ENCODE results near the gene BRF1.

BRF1 gene

DNA sequence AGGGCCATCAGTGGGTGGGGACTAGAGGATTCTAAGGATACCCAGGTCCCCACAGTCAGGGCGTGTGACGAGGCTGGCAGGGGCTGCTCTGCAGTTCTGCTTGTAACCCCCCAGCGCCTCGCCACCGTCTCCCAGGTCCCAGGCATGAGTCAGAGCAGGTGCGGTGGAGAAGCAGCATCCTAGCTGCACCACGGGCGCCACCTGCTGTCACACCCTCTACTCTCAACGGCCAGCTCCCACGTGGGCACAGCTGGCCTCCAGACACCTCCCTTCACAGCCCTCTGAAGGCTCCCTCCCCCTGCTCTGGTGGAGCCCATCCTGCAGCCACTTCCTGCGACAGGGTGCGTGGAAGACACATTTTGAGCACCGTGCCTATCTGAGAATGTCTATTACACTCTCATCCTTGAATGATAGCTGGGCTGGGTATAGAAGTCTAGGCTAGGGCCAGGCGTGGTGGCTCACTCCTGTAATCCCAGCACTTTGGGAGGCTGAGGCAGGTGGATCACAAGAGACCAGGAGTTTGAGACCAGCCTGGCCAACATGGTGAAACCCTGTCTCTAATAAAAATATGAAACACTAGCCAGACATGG is 112.8 kb downstream of the BRF1 start:
- no peak for DNase-seq

DNA sequence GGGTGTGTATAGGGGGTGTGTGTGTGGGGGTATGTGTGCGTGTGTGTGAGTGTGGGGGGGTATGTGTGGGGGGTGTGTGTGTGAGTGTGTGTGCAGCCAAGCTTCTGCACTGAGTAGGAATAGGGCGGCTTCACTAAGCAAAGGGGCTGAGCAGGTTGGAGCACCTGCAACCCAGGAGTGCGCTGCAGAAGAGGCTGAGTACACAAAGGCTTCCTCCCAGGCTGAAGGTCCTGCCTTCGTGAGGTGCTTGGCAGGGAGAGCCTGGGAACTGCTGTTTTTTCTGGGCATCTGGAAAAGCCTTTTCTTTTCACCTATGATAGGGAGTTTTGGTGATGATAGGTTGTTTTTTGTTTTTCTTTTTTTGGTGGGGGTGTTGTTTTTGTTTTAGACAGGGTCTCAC is 113.7 kb downstream of the BRF1 start:
- no peak for DNase-seq

DNA sequence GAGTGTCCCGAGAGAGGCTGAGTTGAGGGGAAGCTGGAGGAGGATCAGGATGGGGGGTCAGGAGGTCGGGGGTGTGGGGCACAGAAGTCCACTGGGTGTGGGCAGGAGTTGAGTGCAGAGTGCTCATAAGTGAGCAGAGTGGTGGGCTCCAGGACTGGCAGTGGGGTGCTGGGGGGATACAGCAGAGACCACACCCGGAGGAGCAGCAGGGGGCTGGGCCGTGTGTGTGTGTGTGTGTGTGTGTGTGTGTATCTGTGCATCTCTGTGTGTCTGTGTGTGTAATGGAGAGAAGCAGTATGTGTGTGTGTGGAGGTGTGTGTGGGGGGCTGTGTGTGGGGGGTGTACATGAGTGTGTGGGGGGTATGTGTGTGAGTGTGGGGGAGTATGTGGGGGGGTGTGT is 114.8 kb downstream of the BRF1 start:
- DNase-seq, result no peak

DNA sequence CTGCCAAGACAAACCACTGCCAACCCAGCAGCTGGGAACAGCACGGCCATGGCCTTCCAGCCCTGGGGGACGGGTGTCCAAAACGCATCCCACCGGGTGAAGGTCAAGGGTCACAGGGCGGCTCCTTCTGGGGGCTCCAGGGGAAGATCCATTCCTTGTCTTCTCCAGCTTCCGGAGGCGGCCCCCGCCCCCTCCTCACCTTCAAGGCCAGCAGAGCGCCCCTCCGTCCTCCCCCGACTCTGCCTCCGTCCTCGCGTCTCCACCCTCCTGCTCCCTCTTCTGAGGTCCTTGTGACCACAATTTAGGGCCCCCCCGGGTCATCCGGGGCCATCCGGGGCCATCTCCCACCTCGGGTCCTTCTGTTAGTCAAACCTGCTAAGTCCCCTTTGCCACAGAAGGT is 115.8 kb downstream of the BRF1 start:
- no peak for DNase-seq

DNA sequence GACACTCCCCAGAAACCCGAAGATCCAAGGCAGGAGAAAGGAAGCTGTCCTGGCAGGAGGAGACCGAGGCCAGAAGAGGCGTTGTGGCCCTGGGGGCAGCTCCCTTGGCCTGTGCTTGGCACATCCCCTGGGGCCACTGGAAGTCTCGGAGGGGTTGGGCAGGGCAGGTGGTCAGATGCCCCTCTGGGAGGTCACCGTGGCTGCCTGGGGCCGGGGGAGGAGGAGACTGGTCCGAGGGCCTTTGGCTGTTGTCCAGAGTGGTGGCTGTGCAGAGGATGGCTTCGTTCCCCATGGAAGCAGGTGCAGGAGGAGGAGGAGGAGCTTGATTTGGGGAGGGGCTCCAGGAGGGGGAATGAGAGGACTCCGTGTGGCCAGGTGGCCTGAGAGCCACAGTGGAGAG is 116.3 kb downstream of the BRF1 start:
- DNase-seq, result no peak

DNA sequence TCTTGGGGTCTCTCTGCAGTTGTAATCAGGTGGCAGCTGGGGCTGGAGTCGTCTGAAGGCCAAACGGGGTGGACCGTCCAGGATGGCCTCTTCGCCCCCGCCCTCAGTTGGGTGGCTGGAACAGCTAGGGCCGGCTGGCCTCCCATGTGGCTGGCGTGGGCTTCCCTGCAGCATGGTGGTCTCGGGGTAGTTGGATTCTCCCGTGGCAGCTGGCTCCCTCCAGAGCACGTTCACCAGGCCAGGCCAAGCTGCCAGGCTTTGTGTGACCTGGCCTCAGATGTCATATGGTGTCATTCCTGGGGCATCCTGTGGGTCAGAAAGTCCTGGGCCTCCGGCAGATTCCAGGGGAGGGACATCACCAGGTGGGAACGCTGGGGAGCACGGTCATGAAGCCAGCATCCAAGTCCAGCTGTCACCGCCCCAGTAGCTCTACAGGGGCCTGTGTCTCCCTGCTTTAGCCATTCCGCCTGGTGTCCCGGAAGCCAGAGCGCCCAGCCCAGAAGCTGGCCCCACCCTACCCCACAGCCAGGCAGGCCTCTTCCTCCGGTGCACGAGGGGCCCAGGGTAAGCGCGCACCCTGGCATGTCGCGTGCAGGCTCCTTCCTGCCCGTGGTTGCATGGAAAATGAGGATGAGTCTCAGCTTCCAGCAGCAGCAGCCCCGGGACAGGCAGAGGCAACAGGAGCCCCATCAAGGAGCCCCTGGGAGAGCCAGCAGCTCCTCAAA is 118.3 kb downstream of the BRF1 start:
- no peak for DNase-seq

DNA sequence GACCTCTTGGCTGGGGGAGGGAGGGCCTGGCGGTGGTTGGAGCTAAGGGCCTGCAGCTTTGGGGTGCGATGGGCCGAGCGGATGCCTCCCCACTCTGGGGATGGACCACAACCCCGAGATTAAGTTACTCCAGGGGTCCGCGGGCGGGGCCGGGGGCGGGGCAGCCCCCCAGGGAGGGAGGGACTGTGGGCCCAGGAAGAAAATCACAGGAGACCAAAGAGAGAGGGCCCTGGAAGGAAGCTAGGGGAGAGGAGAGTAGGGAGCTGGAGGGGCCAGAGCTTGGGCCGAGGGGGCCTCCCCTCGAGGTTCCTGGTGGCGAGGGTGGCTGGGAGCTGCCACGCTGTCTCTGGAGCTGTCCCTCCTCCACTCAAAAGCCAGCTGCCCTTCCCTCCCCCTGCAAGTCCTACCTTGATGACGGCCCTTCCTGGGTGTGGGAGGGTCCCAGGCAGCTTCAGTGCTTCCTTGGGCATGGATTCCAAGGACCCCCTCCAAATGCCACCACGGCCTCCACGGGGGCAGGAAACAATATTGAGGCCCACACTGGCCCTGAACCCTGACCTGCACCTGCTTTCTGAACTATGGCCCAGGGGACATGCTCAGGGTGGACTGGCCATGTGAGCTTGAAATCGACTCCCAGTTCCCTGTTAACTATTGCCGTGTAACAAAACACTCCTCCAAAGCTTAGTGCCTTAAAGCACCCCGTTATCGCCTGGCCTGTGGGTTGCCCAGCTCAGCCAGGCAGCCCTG is 119.1 kb downstream of the BRF1 start:
- DNase-seq, result no peak

DNA sequence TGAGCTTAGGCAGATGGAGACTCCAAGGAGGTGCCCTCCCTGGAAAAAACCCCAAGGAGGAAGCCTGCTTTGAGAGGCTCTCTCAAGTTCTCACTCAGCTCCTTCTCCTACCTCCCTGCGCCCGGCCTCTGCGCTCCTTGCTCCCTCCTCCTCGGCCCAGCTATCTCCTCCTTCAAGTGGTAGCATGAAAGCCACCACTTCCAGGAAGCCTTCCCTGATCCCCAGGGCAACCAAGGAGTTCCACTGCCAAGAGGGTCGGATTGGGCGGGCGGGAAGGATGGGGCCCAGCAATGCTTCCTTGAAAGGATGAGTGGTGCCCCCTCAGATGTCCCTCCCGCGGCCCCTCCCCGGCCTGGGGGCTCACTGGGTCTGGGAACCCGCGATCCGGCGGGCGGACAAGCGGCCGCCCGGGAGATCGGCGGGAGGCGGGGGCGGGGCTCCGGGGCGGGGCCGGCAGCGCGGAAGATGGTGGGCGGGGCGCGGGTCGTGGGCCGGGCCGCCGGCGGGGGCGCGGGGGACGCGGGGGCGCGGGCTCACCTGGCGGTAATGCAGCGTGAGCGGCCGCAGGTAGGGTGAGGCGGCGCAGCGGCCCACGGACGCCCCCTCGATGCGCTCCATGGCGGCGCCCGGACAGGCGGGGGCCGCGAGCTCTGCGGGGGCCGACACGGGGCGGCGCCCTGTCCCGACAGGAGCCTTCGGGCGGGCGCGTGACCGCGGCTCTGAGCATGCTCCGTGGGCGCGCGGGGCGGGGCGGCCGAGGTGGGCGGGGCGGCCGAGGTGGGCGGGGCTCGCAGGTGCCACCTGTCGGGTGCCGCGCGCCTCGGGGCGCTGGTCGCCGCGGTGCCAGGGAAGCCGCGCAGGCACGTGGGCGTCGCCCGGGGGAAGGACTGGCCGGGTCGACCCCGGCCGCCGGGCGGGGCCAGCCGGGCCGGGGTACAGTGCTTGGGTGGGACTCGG is 119.9 kb downstream of the BRF1 start, which contains the start of gene NUDT14:
Gene NUDT14 (minus strand): TSS at position 721 of the 957 bp plus-strand sequence. CDS start 103 bp downstream, at position 618.
- DNase-seq, result peak; percentile 40

DNA sequence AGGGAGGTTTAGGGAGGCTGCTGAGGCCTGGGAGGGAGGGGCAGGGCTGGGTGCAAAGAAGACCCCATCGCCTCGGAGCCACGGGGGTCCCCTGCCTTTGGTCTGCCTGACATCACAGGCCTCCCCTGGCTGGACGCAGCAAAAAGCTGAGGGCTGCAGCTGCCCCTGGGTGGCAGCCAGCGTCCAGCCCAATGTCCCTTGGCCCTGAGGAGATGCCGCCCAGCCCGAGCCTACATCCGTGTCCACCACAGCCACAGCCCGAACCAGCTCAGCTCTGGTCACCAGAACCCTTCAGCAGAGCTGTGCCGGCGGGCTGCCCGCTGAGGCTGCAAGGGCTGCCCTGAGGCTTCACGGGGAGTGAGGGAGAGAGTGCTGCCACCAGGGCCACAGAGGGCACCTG is 121.6 kb downstream of the BRF1 start:
- DNase-seq, result no peak

DNA sequence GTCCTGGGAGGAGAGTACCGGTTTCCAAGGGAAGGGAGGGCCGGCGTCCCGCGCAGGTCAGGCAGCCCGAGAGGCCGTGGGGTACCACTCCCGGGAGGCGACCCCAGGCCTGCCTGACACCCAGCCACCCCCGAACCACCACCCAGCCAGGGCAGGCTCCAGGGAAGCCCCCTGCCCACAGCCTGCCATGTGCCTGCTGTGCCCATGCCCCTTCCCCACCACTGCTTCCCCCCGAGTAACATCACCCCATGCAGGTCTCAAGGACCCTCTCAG is 122.0 kb downstream of the BRF1 start:
- no peak for DNase-seq

DNA sequence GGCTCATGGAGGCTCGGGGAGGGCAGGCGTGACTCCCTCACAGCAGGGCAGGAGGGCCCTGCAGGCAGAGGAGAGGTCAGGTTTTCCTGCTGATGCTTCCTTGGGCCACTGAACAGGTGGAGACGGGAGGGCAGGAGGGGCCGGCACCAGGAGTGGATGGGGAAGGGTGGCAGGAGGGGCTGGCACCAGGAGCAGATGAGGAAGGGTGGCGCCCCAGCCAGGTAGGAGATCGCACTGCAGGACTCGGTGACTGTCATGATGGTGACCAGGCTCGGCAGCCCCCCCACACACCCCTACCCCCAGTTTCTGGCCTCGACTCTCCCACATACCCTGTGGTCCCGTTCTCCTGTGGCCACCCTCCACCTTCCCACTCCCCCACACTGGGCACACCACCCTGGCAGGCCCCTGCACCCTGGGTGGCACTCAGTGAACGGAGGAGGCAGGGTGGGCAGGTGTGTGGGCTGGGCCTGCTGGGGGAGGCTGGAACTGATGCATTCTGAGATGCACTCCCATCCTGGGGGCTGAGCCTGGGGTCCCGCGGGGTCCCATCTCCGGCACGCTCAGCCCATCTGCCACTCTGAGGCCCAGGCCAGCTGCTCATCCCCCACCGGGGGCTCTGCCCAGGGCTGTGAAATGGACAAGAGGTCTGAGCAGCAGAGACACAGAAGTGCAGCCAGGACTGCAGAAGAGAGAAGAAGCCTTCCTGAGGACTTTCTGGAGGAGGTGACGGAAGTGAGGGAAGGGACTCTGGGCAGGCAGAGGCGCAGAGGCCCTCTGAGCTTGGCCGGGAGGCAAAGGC is 122.5 kb downstream of the BRF1 start:
- DNase-seq, result no peak

DNA sequence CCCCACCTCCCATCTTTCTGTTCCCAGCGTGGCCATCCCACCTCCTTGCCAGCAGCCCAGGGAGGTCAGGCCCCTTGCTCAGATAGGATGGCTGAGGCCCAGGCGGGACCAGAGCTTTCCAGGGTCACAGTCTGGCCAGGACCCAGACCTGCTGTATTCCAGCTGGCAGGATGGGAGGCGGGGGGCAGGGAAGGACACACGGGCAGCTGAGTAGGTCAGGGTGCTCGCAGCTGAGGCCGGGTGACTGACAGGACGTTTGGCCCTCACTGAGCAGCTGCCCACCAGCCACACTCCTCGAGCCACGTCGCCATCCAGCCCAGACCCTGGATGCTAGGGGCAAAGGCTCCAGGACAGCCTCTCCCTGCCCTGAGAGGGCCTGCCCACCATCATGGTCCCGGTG is 123.7 kb downstream of the BRF1 start:
- no peak for DNase-seq

DNA sequence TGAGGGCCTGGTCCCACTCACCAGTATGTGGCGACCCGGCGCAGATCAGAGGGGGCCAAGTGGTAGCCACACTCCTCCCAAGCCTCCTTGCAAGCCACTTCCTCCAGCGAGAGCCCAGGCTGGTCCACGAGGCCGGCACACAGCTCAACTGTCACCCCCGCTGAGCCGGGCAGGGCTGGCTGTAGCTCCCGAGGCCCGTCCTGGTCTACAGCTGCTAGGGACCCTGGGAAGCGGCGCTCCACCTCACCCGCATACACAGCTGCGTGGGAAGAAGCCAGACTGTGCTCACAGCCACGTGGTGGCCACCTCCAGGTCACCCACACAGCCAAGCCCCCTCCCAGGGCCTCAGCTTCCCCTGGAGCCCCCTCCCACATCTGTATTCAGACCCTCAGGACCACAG is 124.3 kb downstream of the BRF1 start:
- no peak for DNase-seq

DNA sequence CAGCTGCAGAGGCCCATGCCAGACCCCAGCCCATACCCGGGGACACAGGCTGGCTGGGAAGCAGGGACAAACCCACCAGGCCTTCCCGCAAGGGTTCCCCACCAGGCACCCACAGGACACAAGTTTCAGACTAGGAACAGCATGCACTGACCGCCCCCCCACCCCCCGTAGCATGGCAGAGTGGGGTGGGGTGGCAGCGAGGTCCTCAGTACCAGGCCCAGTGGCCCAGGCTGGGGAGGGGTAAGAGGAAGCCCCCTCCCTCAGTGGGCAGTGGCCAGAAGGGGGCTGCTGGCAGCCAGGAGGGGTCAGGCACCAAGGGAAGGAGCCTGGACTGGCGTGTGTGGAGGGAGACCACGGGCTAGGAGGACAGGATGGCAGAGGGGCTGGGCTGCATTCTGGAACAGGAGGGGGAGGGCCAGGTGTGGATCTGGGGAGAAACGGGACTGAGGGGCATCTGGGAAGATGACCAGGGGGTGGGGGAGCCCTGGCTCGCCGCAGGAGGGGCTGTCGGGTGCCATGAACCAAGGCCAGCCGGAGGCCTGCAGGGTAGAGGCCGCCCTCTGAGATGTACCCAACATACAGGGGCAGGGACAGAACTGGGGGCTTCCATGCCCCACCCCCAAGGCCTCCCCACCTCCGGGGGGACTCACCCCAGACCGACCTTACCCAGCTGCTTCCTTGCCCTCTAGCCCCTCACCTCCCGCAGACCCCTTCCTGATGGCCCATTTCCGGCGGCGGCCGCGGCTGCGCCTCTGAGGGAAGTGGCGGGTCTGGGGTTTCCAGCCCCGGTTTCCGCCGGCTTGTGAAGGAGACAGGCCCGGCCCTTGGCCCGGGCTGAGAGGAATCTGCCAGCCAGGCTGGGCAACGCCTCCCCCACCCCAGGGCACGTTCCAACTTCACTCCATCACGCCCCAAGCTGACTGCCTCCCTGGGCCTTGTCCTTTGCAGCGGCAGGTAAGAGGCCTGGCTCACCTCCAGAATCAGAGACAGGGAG is 126.6 kb downstream of the BRF1 start:
- no peak for DNase-seq

DNA sequence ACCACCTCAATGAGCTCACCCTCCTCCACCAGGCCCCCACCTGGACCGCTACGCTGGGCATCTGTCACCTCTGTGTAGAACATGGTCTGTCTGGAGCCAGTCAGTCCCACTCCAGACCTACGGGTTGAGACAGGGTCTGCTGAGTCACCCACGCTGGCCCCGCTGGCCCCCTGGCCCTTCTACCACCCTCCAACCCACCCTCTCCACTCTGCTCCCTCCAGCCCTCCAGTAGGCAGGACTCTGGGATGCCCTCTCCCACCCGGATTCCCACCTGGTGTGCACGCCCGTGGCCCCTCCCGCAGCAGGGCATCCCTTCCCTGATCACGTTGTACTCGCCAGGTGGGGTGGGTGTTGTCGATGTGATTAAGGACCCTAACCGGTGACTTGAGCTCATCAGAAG is 127.7 kb downstream of the BRF1 start:
- no peak for DNase-seq

DNA sequence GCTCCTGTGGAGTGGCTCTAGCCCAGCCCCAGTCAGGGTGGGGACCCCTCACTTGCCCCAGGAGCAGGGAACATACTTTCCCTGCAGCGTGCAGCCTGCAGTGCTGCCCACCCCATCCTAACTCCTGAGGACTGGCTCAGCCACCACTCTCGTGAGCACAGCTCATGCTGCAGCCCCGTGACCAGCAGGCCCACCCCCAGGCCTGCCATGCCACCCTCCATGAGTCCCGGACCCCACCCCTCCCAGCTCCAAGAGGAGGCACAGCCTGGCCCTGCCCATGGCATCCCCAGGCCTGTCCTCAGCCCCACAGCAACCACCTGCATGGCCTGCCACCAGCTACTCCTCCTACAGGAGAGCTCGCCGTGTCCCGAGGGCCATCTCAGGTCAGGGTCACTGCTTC is 128.3 kb downstream of the BRF1 start:
- no peak for DNase-seq

DNA sequence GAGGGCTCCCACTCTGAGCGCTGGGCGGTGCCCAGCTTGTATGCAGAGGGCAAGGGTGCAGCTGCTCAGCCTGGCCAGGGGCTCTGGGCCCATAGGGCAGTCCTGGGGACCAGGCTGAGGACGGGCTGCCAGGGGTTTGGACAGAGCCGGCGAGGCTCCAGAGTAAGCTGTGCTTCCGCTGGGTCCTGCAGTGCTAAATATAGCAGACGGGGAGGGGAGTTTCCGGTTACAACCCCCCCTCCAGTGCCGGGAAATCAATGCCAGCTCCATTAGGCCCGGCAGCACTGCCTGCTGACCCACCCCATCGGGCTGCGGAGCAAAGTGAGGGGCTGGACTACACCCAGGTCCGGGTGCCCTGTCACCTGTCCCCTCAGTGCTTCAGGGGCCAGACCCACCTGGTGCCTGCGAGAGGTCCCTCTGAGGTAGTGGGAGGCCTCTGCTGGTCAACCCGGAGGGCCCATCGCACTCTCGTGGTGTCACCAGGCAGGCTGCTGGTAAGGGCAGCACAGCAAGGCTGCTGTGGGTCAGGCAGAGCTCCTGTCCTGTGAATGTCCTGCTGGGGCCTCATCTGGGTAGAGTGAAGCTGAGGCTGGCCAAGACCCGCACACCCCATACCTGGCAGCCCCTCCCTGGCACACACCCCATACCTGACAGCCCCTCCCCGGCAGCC is 129.7 kb downstream of the BRF1 start:
- DNase-seq, result no peak

DNA sequence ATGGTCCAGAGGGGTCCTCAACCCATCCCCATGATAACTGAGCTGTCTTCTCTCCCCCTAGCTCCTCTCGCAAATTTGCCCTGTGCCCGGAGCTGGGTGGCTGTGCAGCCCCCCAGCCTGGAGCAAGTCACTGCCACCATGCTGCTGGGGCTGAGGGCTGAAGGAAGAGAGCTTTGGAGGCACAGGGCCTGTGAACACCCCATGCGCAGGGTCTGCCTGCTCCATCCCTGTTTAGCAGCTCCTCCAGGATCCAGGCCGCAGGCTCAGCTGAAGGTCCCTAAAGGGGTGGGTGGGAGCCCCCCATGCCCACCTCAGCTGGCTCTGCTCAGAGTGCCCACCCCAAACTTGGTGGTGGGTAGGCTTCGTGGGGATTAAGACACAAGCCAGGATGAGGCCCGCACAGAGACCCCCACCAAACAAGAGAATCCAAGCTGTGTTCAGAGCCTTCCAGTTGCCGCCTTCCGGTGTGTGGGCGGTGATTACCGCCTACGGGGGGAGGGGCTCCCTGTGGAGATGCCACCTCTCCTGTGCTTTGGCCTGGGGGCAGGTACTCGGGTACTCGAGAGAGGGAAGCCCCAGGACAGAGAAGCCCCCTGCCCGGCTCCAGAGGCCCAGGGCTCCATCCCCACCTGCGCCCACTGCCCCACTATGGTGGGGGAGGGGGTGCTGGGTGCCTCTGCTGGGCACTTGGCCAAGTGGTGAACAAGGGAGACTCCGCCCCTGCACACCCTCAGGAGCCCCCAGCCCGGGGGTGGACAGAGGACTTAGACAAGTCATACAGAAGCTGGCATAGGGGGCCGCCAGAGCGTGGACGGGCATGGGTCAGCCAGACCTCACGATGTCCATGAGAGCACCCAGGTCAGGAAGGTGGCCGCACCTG is 130.8 kb downstream of the BRF1 start:
- no peak for DNase-seq

DNA sequence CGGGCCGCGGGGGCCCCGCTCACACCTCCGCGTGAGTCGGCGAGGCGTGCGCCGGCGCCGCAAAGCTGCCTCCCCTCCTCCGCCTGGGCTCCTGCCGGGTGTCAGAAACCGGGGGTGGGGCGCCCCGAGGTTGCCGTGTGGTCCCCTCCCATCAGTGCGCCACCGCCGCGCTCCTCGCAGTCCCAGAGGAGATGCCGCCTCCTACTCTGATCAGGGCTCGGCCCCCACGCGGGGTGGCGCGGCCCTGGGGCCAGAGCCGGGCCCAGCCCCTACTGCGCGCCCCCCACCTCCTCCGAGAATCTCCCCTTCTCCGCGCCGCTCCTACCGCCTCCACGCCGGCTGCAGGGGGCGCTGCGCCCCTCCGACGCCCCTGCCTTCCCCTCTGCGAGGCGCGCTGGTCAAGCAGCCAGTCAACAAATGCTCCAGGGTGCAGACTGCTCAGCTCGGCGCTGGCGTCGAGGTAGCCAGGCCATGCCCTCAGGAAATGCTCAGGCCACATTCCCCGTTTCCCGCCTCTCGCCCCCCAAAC is 131.8 kb downstream of the BRF1 start:
- peak; percentile 25 for DNase-seq
